HepG2 (cell line): ENCODE results near the gene PHLDB1. TPM values are rescaled to one million over a fixed set of nuclear protein-coding genes. Genes with fewer than 3 reads are reported as not detected.

Experiments
- AHR ChIP-seq: IDR thresholded peaks from 2 replicates; pipeline ENCODE4 v1.6.1; 2018; ENCODE audit warnings: missing genetic modification reagents, missing compliant biosample characterization
- EHMT2 ChIP-seq: fragments of 200-600 bp; sonication (generic); IDR thresholded peaks from 2 replicates; pipeline ENCODE4 v1.7.0; 2017; ENCODE audit warnings: antibody characterized with exemption, low read depth, low read length, borderline replicate concordance
- FOSL1 ChIP-seq: sonication (generic); formaldehyde crosslinking; IDR thresholded peaks from 2 replicates; pipeline ENCODE4 v1.9.0; 2021; ENCODE audit warnings: missing genetic modification reagents, borderline replicate concordance
- GATAD2A ChIP-seq: IDR thresholded peaks from 2 replicates; pipeline ENCODE4 v1.6.1; 2016
- KLF9 ChIP-seq: IDR thresholded peaks from 2 replicates; pipeline ENCODE4 v1.6.1; 2016; ENCODE audit warnings: low read depth
- MBNL3 ChIP-seq: fragments of 250-450 bp; sonication (Bioruptor Pico); conservative IDR thresholded peaks from 2 replicates; pipeline ENCODE4 v1.8.0; 2022; ENCODE audit warnings: mild to moderate bottlenecking, inconsistent platforms
- MIER2 ChIP-seq: IDR thresholded peaks from 2 replicates; pipeline ENCODE4 v1.6.1; 2016; ENCODE audit warnings: missing biosample characterization, missing genetic modification reagents
- REL ChIP-seq: sonication (generic); formaldehyde crosslinking; conservative IDR thresholded peaks from 2 replicates; pipeline ENCODE4 v1.8.0; 2022; ENCODE audit warnings: mild to moderate bottlenecking, missing genetic modification reagents, moderate library complexity
- SAP130 ChIP-seq: IDR thresholded peaks from 2 replicates; pipeline ENCODE4 v1.6.1; 2016; ENCODE audit warnings: low read depth
- SIX1 ChIP-seq: sonication (generic); formaldehyde crosslinking; IDR thresholded peaks from 2 replicates; pipeline ENCODE4 v1.4.0; 2020; ENCODE audit warnings: missing genetic modification reagents, borderline replicate concordance
- TP53 ChIP-seq: sonication (generic); formaldehyde crosslinking; conservative IDR thresholded peaks from 2 replicates; pipeline ENCODE4 v1.4.0; 2020; ENCODE audit warnings: missing genetic modification reagents
- ZFP36 ChIP-seq: fragments of 150-350 bp; IDR thresholded peaks from 2 replicates; pipeline ENCODE4 v1.6.1; 2018; ENCODE audit warnings: borderline replicate concordance, low read length, low read depth; ENCODE audit not compliant: partially characterized antibody
- ZNF34 ChIP-seq: sonication (generic); formaldehyde crosslinking; IDR thresholded peaks from 2 replicates; pipeline ENCODE4 v1.4.0; 2020; ENCODE audit warnings: mild to moderate bottlenecking, missing genetic modification reagents, borderline replicate concordance
- ZNF431 ChIP-seq: sonication (generic); formaldehyde crosslinking; IDR thresholded peaks from 2 replicates; pipeline ENCODE4 v1.9.0; 2022; ENCODE audit warnings: missing genetic modification reagents, low read depth, mild to moderate bottlenecking, borderline replicate concordance
- ZNF496 ChIP-seq: sonication (generic); formaldehyde crosslinking; IDR thresholded peaks from 2 replicates; pipeline ENCODE4 v1.8.1; 2023; ENCODE audit warnings: mild to moderate bottlenecking, moderate library complexity, missing genetic modification reagents; ENCODE audit not compliant: insufficient replicate concordance
- ZNF510 ChIP-seq: sonication (generic); formaldehyde crosslinking; IDR thresholded peaks from 2 replicates; pipeline ENCODE4 v1.4.0; 2020; ENCODE audit warnings: low read depth, mild to moderate bottlenecking, missing genetic modification reagents
- ZNF563 ChIP-seq: sonication (generic); formaldehyde crosslinking; IDR thresholded peaks from 2 replicates; pipeline ENCODE4 v1.8.0; 2022; ENCODE audit warnings: mild to moderate bottlenecking, moderate library complexity, missing genetic modification reagents
- ZNF703 ChIP-seq: sonication (generic); formaldehyde crosslinking; IDR thresholded peaks from 2 replicates; pipeline ENCODE4 v1.5.1; 2020; ENCODE audit warnings: missing genetic modification reagents, mild to moderate bottlenecking, moderate library complexity, borderline replicate concordance
- polyA plus RNA-seq, 8 experiments: library from polyadenylated mRNA; depleted of rRNA in 3 of 8; stranded (reverse) in 7 of 8; unstranded in 1 of 8; fragments of >200 nt; fragmentation: Illumina TruSeq in 4 of 8; extraction: Trizol in 4 of 8; gene quantifications; 2 replicates each; pipeline versions ENCODE4 v1.2.1 to v1.2.3, GENCODE V29; 2011 to 2016; ENCODE audit warnings: low read depth in 4 of 8, missing spikeins in 1 of 8, mixed read lengths in 1 of 8; ENCODE audit not compliant: insufficient read depth in 1 of 8
- total RNA-seq, 5 experiments: library from RNA; depleted of rRNA; stranded (reverse); fragments of >200 nt; fragmentation: Illumina TruSeq; extraction: Trizol; gene quantifications; 2 replicates each; pipeline ENCODE4 v1.2.3, GENCODE V29; 2016; ENCODE audit warnings: low read depth in 1 of 5
- TF ChIP-seq, protein P1 (sequence below): sonication (generic); formaldehyde crosslinking; IDR thresholded peaks from 2 replicates; pipeline ENCODE4 v1.4.0; 2020; ENCODE audit warnings: missing genetic modification reagents
- TF ChIP-seq, protein P2 (sequence below): sonication (generic); formaldehyde crosslinking; IDR thresholded peaks from 2 replicates; pipeline ENCODE4 v1.8.0; 2022; ENCODE audit warnings: mild to moderate bottlenecking, missing genetic modification reagents; ENCODE audit not compliant: insufficient replicate concordance
- TF ChIP-seq, protein P3 (sequence below): sonication (generic); formaldehyde crosslinking; IDR thresholded peaks from 2 replicates; pipeline ENCODE4 v1.4.0; 2020; ENCODE audit warnings: missing genetic modification reagents
- TF ChIP-seq, protein P4 (sequence below): IDR thresholded peaks from 2 replicates; pipeline ENCODE4 v1.6.1; 2016
- TF ChIP-seq, protein P5 (sequence below): sonication (generic); formaldehyde crosslinking; IDR thresholded peaks from 2 replicates; pipeline ENCODE4 v1.4.0; 2020; ENCODE audit warnings: missing genetic modification reagents
- TF ChIP-seq, protein P6 (sequence below): sonication (generic); formaldehyde crosslinking; IDR thresholded peaks from 2 replicates; pipeline ENCODE4 v1.5.0; 2020; ENCODE audit warnings: missing genetic modification reagents

Gene PHLDB1
- total and polyA plus RNA-seq, 2 of the 13 experiments (the other 11 are each of a cell fraction or from before 2014, with no cell fraction given) = 13.8 to 14.2 TPM

DNA sequence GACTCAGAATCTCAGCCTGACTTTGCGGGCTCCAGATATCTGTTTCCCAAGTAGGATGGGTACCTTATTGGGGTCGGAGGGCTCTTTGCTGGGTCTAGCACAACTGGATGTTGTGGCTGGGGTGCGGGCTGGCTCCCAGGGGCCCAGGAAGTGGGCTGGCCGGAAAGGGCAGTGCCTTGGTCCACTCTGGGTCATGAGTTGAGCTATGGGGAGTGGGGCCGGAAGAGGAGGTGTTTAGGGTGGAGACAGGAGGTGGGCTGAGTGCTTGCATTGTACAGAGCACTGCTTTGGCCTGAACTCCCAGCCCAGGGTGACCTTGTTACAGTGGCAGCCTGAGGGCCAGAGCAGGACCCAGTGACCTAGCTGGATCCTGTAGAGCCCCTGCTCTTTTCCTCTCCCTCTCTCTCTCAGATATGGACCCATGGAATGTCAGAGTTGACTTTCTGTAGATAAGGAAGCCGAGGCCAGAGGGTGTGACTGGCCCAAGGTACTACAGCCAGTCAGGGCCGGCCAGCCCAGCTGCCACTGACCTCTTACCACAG is 13.2 kb downstream of the PHLDB1 start (continued):
- TF ChIP-seq, protein P1, sequence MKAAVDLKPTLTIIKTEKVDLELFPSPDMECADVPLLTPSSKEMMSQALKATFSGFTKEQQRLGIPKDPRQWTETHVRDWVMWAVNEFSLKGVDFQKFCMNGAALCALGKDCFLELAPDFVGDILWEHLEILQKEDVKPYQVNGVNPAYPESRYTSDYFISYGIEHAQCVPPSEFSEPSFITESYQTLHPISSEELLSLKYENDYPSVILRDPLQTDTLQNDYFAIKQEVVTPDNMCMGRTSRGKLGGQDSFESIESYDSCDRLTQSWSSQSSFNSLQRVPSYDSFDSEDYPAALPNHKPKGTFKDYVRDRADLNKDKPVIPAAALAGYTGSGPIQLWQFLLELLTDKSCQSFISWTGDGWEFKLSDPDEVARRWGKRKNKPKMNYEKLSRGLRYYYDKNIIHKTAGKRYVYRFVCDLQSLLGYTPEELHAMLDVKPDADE (CRISPR knock-in tag) = no peak
- TF ChIP-seq, protein P2, sequence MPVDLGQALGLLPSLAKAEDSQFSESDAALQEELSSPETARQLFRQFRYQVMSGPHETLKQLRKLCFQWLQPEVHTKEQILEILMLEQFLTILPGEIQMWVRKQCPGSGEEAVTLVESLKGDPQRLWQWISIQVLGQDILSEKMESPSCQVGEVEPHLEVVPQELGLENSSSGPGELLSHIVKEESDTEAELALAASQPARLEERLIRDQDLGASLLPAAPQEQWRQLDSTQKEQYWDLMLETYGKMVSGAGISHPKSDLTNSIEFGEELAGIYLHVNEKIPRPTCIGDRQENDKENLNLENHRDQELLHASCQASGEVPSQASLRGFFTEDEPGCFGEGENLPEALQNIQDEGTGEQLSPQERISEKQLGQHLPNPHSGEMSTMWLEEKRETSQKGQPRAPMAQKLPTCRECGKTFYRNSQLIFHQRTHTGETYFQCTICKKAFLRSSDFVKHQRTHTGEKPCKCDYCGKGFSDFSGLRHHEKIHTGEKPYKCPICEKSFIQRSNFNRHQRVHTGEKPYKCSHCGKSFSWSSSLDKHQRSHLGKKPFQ (CRISPR knock-in tag) = peak; percentile 30
- TF ChIP-seq ZNF431 (CRISPR knock-in tag) (0 out of 2 replicates have a peak, but pooled peaks have one; percentile 75), MBNL3 (CRISPR knock-in tag) (no peak), ZNF34 (0 out of 2 replicates have a peak, but pooled peaks have one; percentile 75), EHMT2 (no peak), SIX1 (CRISPR knock-in tag) (no peak), ZNF563 (CRISPR knock-in tag) (no peak), REL (CRISPR knock-in tag) (no peak), FOSL1 (CRISPR knock-in tag) (no peak), MIER2 (CRISPR knock-in tag) (no peak), TP53 (no peak), SAP130 (CRISPR knock-in tag) (peak; percentile 79), GATAD2A (peak; percentile 26; the same call in 1 of the 2 replicates), ZNF510 (CRISPR knock-in tag) (peak; percentile 84), ZNF496 (no peak), ZNF703 (no peak), AHR (CRISPR knock-in tag) (no peak), KLF9 (no peak), ZFP36 (no peak)
- TF ChIP-seq, protein P3, sequence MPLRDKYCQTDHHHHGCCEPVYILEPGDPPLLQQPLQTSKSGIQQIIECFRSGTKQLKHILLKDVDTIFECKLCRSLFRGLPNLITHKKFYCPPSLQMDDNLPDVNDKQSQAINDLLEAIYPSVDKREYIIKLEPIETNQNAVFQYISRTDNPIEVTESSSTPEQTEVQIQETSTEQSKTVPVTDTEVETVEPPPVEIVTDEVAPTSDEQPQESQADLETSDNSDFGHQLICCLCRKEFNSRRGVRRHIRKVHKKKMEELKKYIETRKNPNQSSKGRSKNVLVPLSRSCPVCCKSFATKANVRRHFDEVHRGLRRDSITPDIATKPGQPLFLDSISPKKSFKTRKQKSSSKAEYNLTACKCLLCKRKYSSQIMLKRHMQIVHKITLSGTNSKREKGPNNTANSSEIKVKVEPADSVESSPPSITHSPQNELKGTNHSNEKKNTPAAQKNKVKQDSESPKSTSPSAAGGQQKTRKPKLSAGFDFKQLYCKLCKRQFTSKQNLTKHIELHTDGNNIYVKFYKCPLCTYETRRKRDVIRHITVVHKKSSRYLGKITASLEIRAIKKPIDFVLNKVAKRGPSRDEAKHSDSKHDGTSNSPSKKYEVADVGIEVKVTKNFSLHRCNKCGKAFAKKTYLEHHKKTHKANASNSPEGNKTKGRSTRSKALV (CRISPR knock-in tag) = 0 out of 2 replicates have a peak, but pooled peaks have one; percentile 15
- TF ChIP-seq, protein P4, sequence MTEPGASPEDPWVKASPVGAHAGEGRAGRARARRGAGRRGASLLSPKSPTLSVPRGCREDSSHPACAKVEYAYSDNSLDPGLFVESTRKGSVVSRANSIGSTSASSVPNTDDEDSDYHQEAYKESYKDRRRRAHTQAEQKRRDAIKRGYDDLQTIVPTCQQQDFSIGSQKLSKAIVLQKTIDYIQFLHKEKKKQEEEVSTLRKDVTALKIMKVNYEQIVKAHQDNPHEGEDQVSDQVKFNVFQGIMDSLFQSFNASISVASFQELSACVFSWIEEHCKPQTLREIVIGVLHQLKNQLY (CRISPR knock-in tag) = no peak; the same call in 1 of the 2 replicates
- TF ChIP-seq, protein P5, sequence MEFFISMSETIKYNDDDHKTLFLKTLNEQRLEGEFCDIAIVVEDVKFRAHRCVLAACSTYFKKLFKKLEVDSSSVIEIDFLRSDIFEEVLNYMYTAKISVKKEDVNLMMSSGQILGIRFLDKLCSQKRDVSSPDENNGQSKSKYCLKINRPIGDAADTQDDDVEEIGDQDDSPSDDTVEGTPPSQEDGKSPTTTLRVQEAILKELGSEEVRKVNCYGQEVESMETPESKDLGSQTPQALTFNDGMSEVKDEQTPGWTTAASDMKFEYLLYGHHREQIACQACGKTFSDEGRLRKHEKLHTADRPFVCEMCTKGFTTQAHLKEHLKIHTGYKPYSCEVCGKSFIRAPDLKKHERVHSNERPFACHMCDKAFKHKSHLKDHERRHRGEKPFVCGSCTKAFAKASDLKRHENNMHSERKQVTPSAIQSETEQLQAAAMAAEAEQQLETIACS (CRISPR knock-in tag) = no peak
- TF ChIP-seq, protein P6, sequence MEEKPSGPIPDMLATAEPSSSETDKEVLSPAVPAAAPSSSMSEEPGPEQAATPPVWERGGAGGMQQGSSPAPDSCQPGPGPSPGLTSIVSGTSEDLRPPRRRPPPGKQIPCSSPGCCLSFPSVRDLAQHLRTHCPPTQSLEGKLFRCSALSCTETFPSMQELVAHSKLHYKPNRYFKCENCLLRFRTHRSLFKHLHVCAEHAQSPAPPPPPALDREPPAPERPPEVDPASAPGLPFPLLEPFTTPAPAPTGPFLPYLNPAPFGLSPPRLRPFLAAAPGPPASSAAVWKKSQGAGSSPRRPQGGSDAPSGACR (CRISPR knock-in tag) = no peak
